Vagina (tissue), 2 donors: ENCODE measurements around the gene MTRF1. TPM values are rescaled to one million over a fixed set of nuclear protein-coding genes. Genes with fewer than 3 reads are reported as not detected.

ENCODE experiments used
- DNase-seq, 2 donors: peaks; one replicate each; pipeline ENCODE4 v3.0.0-alpha.2; 2017; ENCODE audit errors: extremely low spot score in 2 of 2
- H3K27ac ChIP-seq: fragments of 200-600 bp; sonication (generic); one replicate; pipeline ENCODE4 v1.5.1; 2019
- H3K27me3 ChIP-seq: fragments of 200-600 bp; sonication (generic); one replicate; pipeline ENCODE4 v1.5.1; 2019
- H3K36me3 ChIP-seq, 2 donors: fragments of 200-600 bp; sonication (generic); one replicate each; pipeline ENCODE4 v1.5.1; 2017 to 2019
- H3K4me1 ChIP-seq: fragments of 200-600 bp; sonication (generic); one replicate; pipeline ENCODE4 v1.5.1; 2019
- H3K4me3 ChIP-seq, 2 donors: fragments of 200-600 bp; sonication (generic); 1 replicate in 1 of 2; 2 replicates in 1 of 2; pipeline ENCODE4 v1.5.1; 2016 to 2019
- H3K9me3 ChIP-seq: fragments of 200-600 bp; sonication (generic); one replicate; pipeline ENCODE4 v1.5.1; 2019
- POLR2A ChIP-seq, 2 donors: fragments of 450-650 bp; IDR thresholded peaks; one replicate each; pipeline ENCODE4 v1.6.1; 2017; ENCODE audit warnings: antibody characterized with exemption in 2 of 2, mild to moderate bottlenecking in 2 of 2, moderate library complexity in 2 of 2
- POLR2AphosphoS5 ChIP-seq, 2 donors: sonication (generic); formaldehyde crosslinking; IDR thresholded peaks; one replicate each; pipeline ENCODE4 v1.9.0; 2017; ENCODE audit warnings: antibody characterized with exemption in 2 of 2, mild to moderate bottlenecking in 2 of 2, low read depth in 1 of 2; ENCODE audit not compliant: insufficient read depth in 1 of 2
- intact Hi-C: fragments of 100-400 bp; cut with DNase I; formaldehyde crosslinking; loops from one replicate; pipeline ENCODE4 v1.15.1; 2023
- total RNA-seq: library from RNA; depleted of rRNA; stranded (reverse); fragments of >200 nt; gene quantifications from one replicate; pipeline ENCODE4 v1.2.3, GENCODE V29; 2016
- TF ChIP-seq, protein P1 (sequence below), 3 experiments: fragments of 450-650 bp in 2 of 3; fragments of 200-600 bp in 1 of 3; sonication (generic) in 1 of 3; IDR thresholded peaks; one replicate each; pipeline ENCODE4 v1.5.1; 2017 to 2019; ENCODE audit warnings: antibody characterized with exemption in 3 of 3, mild to moderate bottlenecking in 2 of 3, moderate library complexity in 2 of 3

MTRF1 gene
- total RNA-seq, 1 donor from 2014 or later, result 17.2 TPM

GRCh38 chr13:41276824-41277223 is 13.4 kb upstream of the MTRF1 start:
- Histone ChIP-seq H3K4me3 (no peak overlapping the region), H3K9me3 (no peaks in the 10 kb centered on the region), H3K4me1 (no peaks in the 10 kb centered on the region), H3K27ac (no peak overlapping the region), H3K36me3 (no peaks in the 10 kb centered on the region), H3K27me3 (no peaks in the 10 kb centered on the region)
- intact Hi-C loops, result no loop called here
- TF ChIP-seq POLR2AphosphoS5 (IDR thresholded peaks at IDR 0.05; ENCODE audit: insufficient read depth in 1 of 2, low read depth in 1 of 2) (no peak), POLR2A (IDR thresholded peaks at IDR 0.05) (no peak)
- TF ChIP-seq, protein P1, sequence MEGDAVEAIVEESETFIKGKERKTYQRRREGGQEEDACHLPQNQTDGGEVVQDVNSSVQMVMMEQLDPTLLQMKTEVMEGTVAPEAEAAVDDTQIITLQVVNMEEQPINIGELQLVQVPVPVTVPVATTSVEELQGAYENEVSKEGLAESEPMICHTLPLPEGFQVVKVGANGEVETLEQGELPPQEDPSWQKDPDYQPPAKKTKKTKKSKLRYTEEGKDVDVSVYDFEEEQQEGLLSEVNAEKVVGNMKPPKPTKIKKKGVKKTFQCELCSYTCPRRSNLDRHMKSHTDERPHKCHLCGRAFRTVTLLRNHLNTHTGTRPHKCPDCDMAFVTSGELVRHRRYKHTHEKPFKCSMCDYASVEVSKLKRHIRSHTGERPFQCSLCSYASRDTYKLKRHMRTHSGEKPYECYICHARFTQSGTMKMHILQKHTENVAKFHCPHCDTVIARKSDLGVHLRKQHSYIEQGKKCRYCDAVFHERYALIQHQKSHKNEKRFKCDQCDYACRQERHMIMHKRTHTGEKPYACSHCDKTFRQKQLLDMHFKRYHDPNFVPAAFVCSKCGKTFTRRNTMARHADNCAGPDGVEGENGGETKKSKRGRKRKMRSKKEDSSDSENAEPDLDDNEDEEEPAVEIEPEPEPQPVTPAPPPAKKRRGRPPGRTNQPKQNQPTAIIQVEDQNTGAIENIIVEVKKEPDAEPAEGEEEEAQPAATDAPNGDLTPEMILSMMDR (IDR thresholded peaks at IDR 0.05), result no peak
- DNase-seq, result no peak

DNA sequence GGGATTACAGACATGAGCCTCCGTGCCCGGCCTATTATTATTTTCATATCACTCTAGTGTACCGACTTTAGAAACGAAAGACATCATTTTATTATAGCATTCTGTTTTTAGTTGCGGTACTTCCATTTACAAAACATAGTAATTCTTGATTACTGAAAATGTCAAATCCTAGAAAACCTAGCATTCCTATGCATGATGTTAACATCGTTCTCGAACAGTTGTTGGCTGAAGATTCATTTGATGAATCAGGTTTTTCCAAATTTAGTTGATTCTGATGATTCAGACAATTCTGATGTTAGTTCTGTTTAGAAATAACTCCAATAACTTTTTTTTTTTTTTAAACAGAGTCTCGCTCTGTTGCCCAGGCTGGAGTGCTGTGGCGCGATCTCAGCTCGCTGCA is 11.5 kb upstream of the MTRF1 start:
- intact Hi-C loops, result no loop called here
- no peaks in the 10 kb centered on the region for H3K36me3 ChIP-seq
- TF ChIP-seq POLR2A (IDR thresholded peaks at IDR 0.05) (no peak), POLR2AphosphoS5 (IDR thresholded peaks at IDR 0.05; ENCODE audit: insufficient read depth in 1 of 2, low read depth in 1 of 2) (no peak)
- TF ChIP-seq, protein P1 (IDR thresholded peaks at IDR 0.05), result no peak

DNA sequence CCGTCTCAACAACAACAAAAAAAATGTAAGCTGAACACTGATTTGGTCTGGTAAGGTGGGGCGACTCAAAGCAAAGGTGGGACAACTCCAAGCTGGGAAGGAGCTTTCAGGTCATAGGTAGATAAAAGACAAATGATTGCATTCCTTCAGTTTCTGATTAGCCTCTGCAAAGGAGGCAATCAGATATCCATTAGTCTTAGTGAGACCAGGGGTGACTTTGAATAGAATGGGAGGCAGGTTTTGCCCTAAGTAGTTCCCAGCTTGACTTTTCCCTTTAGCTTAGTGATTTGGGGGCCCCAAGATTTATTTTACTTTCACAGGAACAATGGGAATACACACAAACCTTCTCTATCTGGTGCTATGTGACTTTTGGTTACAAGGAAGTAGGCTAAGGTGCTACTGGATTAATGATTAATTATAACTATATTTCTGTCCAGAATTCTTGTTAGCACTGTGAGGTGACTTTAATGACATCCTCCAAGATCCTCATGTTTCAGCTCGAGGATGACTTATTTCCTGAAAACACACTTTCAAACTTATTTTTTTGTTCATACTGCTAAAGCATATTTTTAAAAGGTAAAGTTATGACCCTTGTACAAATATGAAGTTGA is 10.6 kb upstream of the MTRF1 start:
- TF ChIP-seq POLR2AphosphoS5 (IDR thresholded peaks at IDR 0.05; ENCODE audit: insufficient read depth in 1 of 2, low read depth in 1 of 2), result no peak
- no peak for TF ChIP-seq POLR2A (IDR thresholded peaks at IDR 0.05)
- TF ChIP-seq, protein P1 (IDR thresholded peaks at IDR 0.05), result no peak
- H3K36me3 ChIP-seq, result no peaks in the 10 kb centered on the region
- H3K4me1 ChIP-seq, result no peaks in the 10 kb centered on the region
- no peak overlapping the region for H3K27ac ChIP-seq
- H3K9me3 ChIP-seq, result no peaks in the 10 kb centered on the region
- H3K27me3 ChIP-seq, result no peaks in the 10 kb centered on the region
- DNase-seq, result no peak
- no peak overlapping the region for H3K4me3 ChIP-seq
- intact Hi-C loops, result no loop called here

More for the DNA sequence above, 11.5 kb upstream of the MTRF1 start:
- no peaks in the 10 kb centered on the region for H3K9me3 ChIP-seq
- H3K27ac ChIP-seq, result no peak overlapping the region
- H3K4me1 ChIP-seq, result no peaks in the 10 kb centered on the region
- H3K4me3 ChIP-seq, result no peak overlapping the region
- DNase-seq, result no peak
- no peaks in the 10 kb centered on the region for H3K27me3 ChIP-seq

- H3K4me3 ChIP-seq, result no peak overlapping the region
- H3K4me1 ChIP-seq, result no peaks in the 10 kb centered on the region
- no peaks in the 10 kb centered on the region for H3K9me3 ChIP-seq
- no peak overlapping the region for H3K27ac ChIP-seq
- intact Hi-C loops, result no loop called here
- no peaks in the 10 kb centered on the region for H3K36me3 ChIP-seq
- TF ChIP-seq POLR2A (IDR thresholded peaks at IDR 0.05) (no peak), POLR2AphosphoS5 (IDR thresholded peaks at IDR 0.05; ENCODE audit: insufficient read depth in 1 of 2, low read depth in 1 of 2) (no peak)
- TF ChIP-seq, protein P1 (IDR thresholded peaks at IDR 0.05), result no peak
- DNase-seq, result no peak
- H3K27me3 ChIP-seq, result no peaks in the 10 kb centered on the region
Observed at GRCh38 chr13:41271456-41272285, 8.3 kb upstream of the MTRF1 start.

GRCh38 chr13:41268764-41269163 is 5.4 kb upstream of the MTRF1 start:
- no peaks in the 10 kb centered on the region for H3K36me3 ChIP-seq
- H3K27ac ChIP-seq, result no peak overlapping the region
- no peaks in the 10 kb centered on the region for H3K27me3 ChIP-seq
- no peaks in the 10 kb centered on the region for H3K9me3 ChIP-seq
- no peaks in the 10 kb centered on the region for H3K4me1 ChIP-seq
- intact Hi-C loops, result no loop called here
- TF ChIP-seq POLR2AphosphoS5 (IDR thresholded peaks at IDR 0.05; ENCODE audit: insufficient read depth in 1 of 2, low read depth in 1 of 2) (no peak), POLR2A (IDR thresholded peaks at IDR 0.05) (no peak)
- TF ChIP-seq, protein P1 (IDR thresholded peaks at IDR 0.05), result no peak
- DNase-seq, result no peak
- no peak overlapping the region for H3K4me3 ChIP-seq
